Measurements from ENCODE around the gene DEPDC1B. TPM values are rescaled to one million over a fixed set of nuclear protein-coding genes. Genes with fewer than 3 reads are reported as not detected.
"Not testable (repeated sequence)": the region's sequence is repeated elsewhere in the genome, so short reads cannot be mapped to it uniquely, and the experiment has no call there.

Gene DEPDC1B
- 59.7 TPM for polyA plus RNA-seq (2013, experiment 1 of 4)
- 61.2 TPM for polyA plus RNA-seq (2013, experiment 2 of 4)
- 59.9 TPM for polyA plus RNA-seq (2013, experiment 3 of 4)
- polyA plus RNA-seq (2013, experiment 4 of 4), result 61.3 TPM

- H3K27me3 ChIP-seq (ENCODE audit: control insufficient read depth, insufficient read depth, low read length, poor library complexity, severe bottlenecking), result no peaks in the 10 kb centered on the region
- 0% methylated on average over 72 of the region's 72 CpGs for WGBS, 2 experiments
Observed at GRCh38 chr5:60699609-60700415, at the start of gene DEPDC1B. Gene DEPDC1B, minus strand, starts transcription at chr5:60700166. Its CDS starts 73 bp downstream, at chr5:60700093.

GRCh38 chr5:60744682-60745081, 44.7 kb upstream of the DEPDC1B start:
- Histone ChIP-seq H3K36me3 (ENCODE audit: control insufficient read depth, insufficient read depth, low read length) (no peaks in the 10 kb centered on the region), H3K4me1 (ENCODE audit: control insufficient read depth, insufficient read depth, low read length) (no peaks in the 10 kb centered on the region), H3K9me3 (ENCODE audit: control insufficient read depth, low read length) (no peaks in the 10 kb centered on the region), H3K27me3 (ENCODE audit: control insufficient read depth, insufficient read depth, low read length, poor library complexity, severe bottlenecking) (no peaks in the 10 kb centered on the region), H3K27ac (ENCODE audit: insufficient read depth, low read depth, low read length, poor library complexity, severe bottlenecking) (no peak overlapping the region), H3K4me3 (ENCODE audit: insufficient read depth, low read depth, low read length) (no peak overlapping the region)
- 96% methylated on average over 6 of the region's 6 CpGs for WGBS, 2 experiments

More at GRCh38 chr5:60699609-60700415, at the start of gene DEPDC1B:
- Histone ChIP-seq H3K27ac (ENCODE audit: insufficient read depth, low read depth, low read length, poor library complexity, severe bottlenecking) (peak within 1 kb of the TSS; percentile 99), H3K4me3 (ENCODE audit: insufficient read depth, low read depth, low read length) (peak within 1 kb of the TSS; percentile 70), H3K4me1 (ENCODE audit: control insufficient read depth, insufficient read depth, low read length) (peaks cover 7% of the 10 kb centered on the region), H3K36me3 (ENCODE audit: control insufficient read depth, insufficient read depth, low read length) (peaks cover 4% of the 10 kb centered on the region), H3K9me3 (ENCODE audit: control insufficient read depth, low read length) (no peaks in the 10 kb centered on the region)

DNA sequence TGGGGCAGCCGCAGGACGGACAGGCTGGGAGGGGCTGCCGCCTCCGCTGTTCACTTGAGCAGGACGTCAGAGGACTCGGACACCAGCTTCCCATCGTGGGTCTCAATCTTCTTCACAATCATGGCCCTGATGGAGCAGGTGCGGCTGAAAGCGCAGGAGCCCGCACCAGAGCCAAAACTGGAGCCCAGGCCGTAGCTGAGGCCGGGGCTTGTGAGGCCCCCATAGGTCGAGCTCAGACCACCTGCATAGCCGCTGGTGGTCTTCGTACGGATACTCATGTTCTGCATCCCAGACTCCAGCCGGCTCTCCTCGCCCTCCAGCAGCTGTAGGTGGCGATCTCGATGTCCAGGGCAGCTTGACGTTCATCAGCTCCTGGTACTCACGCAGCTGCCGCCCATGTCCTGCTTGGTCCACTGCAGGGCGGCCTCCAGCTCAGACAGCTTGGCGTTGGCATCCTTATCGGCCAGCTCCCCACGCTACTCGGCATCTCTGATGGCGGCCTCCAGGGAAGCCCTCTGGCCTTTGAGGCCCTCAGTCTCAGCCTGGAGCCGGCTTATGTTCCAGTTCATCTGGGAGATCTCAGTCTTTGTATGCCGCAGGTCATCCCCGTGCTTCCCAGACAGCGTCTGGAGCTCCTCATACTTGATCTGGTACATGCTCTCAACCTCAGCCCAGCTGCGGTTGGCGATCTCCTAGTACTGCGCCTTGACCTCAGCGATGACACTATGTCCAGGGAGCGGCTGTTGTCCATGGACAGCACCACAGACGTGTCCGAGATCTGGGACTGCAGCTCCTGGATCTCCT, 43.7 kb upstream of the DEPDC1B start:
- no peaks in the 10 kb centered on the region for H3K4me1 ChIP-seq (ENCODE audit: control insufficient read depth, insufficient read depth, low read length)
- H3K27me3 ChIP-seq (ENCODE audit: control insufficient read depth, insufficient read depth, low read length, poor library complexity, severe bottlenecking), result no peaks in the 10 kb centered on the region
- 95 to 96% methylated on average over 40 of the region's 40 CpGs for WGBS, 2 experiments
- no peak overlapping the region for H3K4me3 ChIP-seq (ENCODE audit: insufficient read depth, low read depth, low read length)
- no peaks in the 10 kb centered on the region for H3K9me3 ChIP-seq (ENCODE audit: control insufficient read depth, low read length)
- no peak overlapping the region for H3K27ac ChIP-seq (ENCODE audit: insufficient read depth, low read depth, low read length, poor library complexity, severe bottlenecking)
- no peaks in the 10 kb centered on the region for H3K36me3 ChIP-seq (ENCODE audit: control insufficient read depth, insufficient read depth, low read length)

- Histone ChIP-seq H3K4me3 (ENCODE audit: insufficient read depth, low read depth, low read length) (no peak overlapping the region), H3K27me3 (ENCODE audit: control insufficient read depth, insufficient read depth, low read length, poor library complexity, severe bottlenecking) (no peaks in the 10 kb centered on the region), H3K27ac (ENCODE audit: insufficient read depth, low read depth, low read length, poor library complexity, severe bottlenecking) (no peak overlapping the region), H3K4me1 (ENCODE audit: control insufficient read depth, insufficient read depth, low read length) (no peaks in the 10 kb centered on the region), H3K9me3 (ENCODE audit: control insufficient read depth, low read length) (no peaks in the 10 kb centered on the region), H3K36me3 (ENCODE audit: control insufficient read depth, insufficient read depth, low read length) (no peaks in the 10 kb centered on the region)
- WGBS, 2 experiments, result 82 to 88% methylated on average over 1 of the region's 2 CpGs
Observed at GRCh38 chr5:60740322-60740721, 40.4 kb upstream of the DEPDC1B start.

- no peaks in the 10 kb centered on the region for H3K27me3 ChIP-seq (ENCODE audit: control insufficient read depth, insufficient read depth, low read length, poor library complexity, severe bottlenecking)
- no peaks in the 10 kb centered on the region for H3K36me3 ChIP-seq (ENCODE audit: control insufficient read depth, insufficient read depth, low read length)
- H3K9me3 ChIP-seq (ENCODE audit: control insufficient read depth, low read length), result no peaks in the 10 kb centered on the region
- no peak overlapping the region for H3K4me3 ChIP-seq (ENCODE audit: insufficient read depth, low read depth, low read length)
- H3K4me1 ChIP-seq (ENCODE audit: control insufficient read depth, insufficient read depth, low read length), result no peaks in the 10 kb centered on the region
- no peak overlapping the region for H3K27ac ChIP-seq (ENCODE audit: insufficient read depth, low read depth, low read length, poor library complexity, severe bottlenecking)
- 59 to 63% methylated on average over 3 of the region's 3 CpGs for WGBS, 2 experiments
Observed at GRCh38 chr5:60738933-60739332, 39.0 kb upstream of the DEPDC1B start.

DNA sequence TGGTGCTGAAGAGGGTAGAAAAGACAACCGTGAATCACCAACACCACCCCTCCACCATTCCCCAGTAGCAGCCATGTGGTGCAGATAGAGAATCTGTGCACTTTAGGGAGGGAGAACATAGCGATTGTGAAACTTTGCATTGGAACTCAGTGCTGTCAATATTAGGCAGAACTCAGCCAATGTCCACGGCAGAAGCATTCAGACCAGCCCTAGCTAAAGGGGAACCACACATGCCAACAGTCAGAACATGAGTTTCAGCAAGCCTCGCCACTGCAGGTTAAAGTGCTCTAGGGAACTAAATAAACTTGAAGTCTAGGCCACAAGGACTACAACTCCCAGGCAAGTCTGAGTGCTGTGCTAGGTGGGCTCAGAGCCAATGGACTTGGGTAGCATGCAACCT, 38.5 kb upstream of the DEPDC1B start:
- no peaks in the 10 kb centered on the region for H3K27me3 ChIP-seq (ENCODE audit: control insufficient read depth, insufficient read depth, low read length, poor library complexity, severe bottlenecking)
- H3K36me3 ChIP-seq (ENCODE audit: control insufficient read depth, insufficient read depth, low read length), result no peaks in the 10 kb centered on the region
- H3K27ac ChIP-seq (ENCODE audit: insufficient read depth, low read depth, low read length, poor library complexity, severe bottlenecking), result no peak overlapping the region
- no peaks in the 10 kb centered on the region for H3K4me1 ChIP-seq (ENCODE audit: control insufficient read depth, insufficient read depth, low read length)
- H3K4me3 ChIP-seq (ENCODE audit: insufficient read depth, low read depth, low read length), result no peak overlapping the region
- WGBS, 2 experiments, result 66 to 72% methylated on average over 4 of the region's 4 CpGs
- H3K9me3 ChIP-seq (ENCODE audit: control insufficient read depth, low read length), result no peaks in the 10 kb centered on the region

DNA sequence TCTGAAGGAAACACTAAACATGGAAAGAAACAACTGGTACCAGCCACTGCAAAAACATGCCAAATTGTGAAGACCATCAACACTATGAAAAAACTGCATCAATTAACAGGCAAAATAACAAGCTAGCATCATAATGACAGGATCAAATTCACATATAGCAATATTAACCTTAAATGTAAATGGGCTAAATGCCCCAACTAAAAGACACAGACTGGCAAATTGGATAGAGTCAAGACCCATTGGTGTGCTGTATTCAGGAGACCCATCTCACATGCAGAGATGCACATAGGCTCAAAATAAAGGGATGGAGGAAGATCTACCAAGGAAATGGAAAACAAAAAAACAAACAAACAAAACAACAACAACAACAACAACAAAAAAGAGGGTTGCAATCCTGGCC, 30.9 kb upstream of the DEPDC1B start:
- H3K36me3 ChIP-seq (ENCODE audit: control insufficient read depth, insufficient read depth, low read length); H3K4me3 ChIP-seq (ENCODE audit: insufficient read depth, low read depth, low read length); H3K27me3 ChIP-seq (ENCODE audit: control insufficient read depth, insufficient read depth, low read length, poor library complexity, severe bottlenecking); H3K9me3 ChIP-seq (ENCODE audit: control insufficient read depth, low read length); H3K4me1 ChIP-seq (ENCODE audit: control insufficient read depth, insufficient read depth, low read length); H3K27ac ChIP-seq (ENCODE audit: insufficient read depth, low read depth, low read length, poor library complexity, severe bottlenecking): not testable (repeated sequence)

GRCh38 chr5:60727033-60727679, 27.2 kb upstream of the DEPDC1B start:
- whole genome bisulfite sequencing, 2 experiments, result 92 to 94% methylated on average over 1 of the region's 1 CpG
- Histone ChIP-seq H3K4me1 (ENCODE audit: control insufficient read depth, insufficient read depth, low read length) (no peaks in the 10 kb centered on the region), H3K27ac (ENCODE audit: insufficient read depth, low read depth, low read length, poor library complexity, severe bottlenecking) (no peak overlapping the region), H3K36me3 (ENCODE audit: control insufficient read depth, insufficient read depth, low read length) (no peaks in the 10 kb centered on the region), H3K4me3 (ENCODE audit: insufficient read depth, low read depth, low read length) (no peak overlapping the region), H3K9me3 (ENCODE audit: control insufficient read depth, low read length) (no peaks in the 10 kb centered on the region), H3K27me3 (ENCODE audit: control insufficient read depth, insufficient read depth, low read length, poor library complexity, severe bottlenecking) (no peaks in the 10 kb centered on the region)

- H3K36me3 ChIP-seq (ENCODE audit: control insufficient read depth, insufficient read depth, low read length), result no peaks in the 10 kb centered on the region
- H3K9me3 ChIP-seq (ENCODE audit: control insufficient read depth, low read length), result no peaks in the 10 kb centered on the region
- no peaks in the 10 kb centered on the region for H3K27me3 ChIP-seq (ENCODE audit: control insufficient read depth, insufficient read depth, low read length, poor library complexity, severe bottlenecking)
- no peaks in the 10 kb centered on the region for H3K4me1 ChIP-seq (ENCODE audit: control insufficient read depth, insufficient read depth, low read length)
- WGBS, 2 experiments, result 78 to 91% methylated on average over 1 of the region's 2 CpGs
- no peak overlapping the region for H3K27ac ChIP-seq (ENCODE audit: insufficient read depth, low read depth, low read length, poor library complexity, severe bottlenecking)
- no peak overlapping the region for H3K4me3 ChIP-seq (ENCODE audit: insufficient read depth, low read depth, low read length)
Observed at GRCh38 chr5:60724126-60724525, 24.2 kb upstream of the DEPDC1B start.

GRCh38 chr5:60722416-60722815, 22.4 kb upstream of the DEPDC1B start:
- Histone ChIP-seq H3K36me3 (ENCODE audit: control insufficient read depth, insufficient read depth, low read length) (no peaks in the 10 kb centered on the region), H3K27ac (ENCODE audit: insufficient read depth, low read depth, low read length, poor library complexity, severe bottlenecking) (no peak overlapping the region), H3K4me1 (ENCODE audit: control insufficient read depth, insufficient read depth, low read length) (no peaks in the 10 kb centered on the region), H3K4me3 (ENCODE audit: insufficient read depth, low read depth, low read length) (no peak overlapping the region), H3K9me3 (ENCODE audit: control insufficient read depth, low read length) (no peaks in the 10 kb centered on the region), H3K27me3 (ENCODE audit: control insufficient read depth, insufficient read depth, low read length, poor library complexity, severe bottlenecking) (no peaks in the 10 kb centered on the region)
- WGBS, 2 experiments, result 85 to 87% methylated on average over 5 to 6 of the region's 6 CpGs
